H1 (cell line): ENCODE data around the gene WRAP53. TPM values are rescaled to one million over a fixed set of nuclear protein-coding genes. Genes with fewer than 3 reads are reported as not detected.

Source experiments
- CTCF ChIA-PET: fragments of 300-600 bp; sonication (Branson Sonifier 250); formaldehyde crosslinking; loops from one replicate; lab custom pipeline; 2021; ENCODE audit not compliant: partially characterized antibody; lab: Charles Lee
- POLR2A ChIA-PET: fragments of 300-600 bp; sonication (Branson Sonifier 250); formaldehyde crosslinking; loops from one replicate; lab custom pipeline; 2021; ENCODE audit warnings: inconsistent platforms; ENCODE audit not compliant: partially characterized antibody; lab: Charles Lee
- DNase-seq, 2 experiments: peaks; one replicate each; pipeline versions ENCODE4 v3.0.0 to v3.0.0-alpha.2; 2010 to 2022; ENCODE audit warnings: low spot score in 2 of 2, low read depth in 1 of 2, mixed read lengths in 1 of 2
- FAIRE-seq: peaks from 2 replicates; lab custom pipeline; 2011; peaks lifted over from hg19 to GRCh38; lab: Jason Lieb, UNC
- H2AFZ ChIP-seq: 2 replicates; pipeline ENCODE4 v1.8.1; 2012; ENCODE audit warnings: low read length, inconsistent platforms
- H2AK5ac ChIP-seq: 2 replicates; pipeline ENCODE4 v1.6.1; 2013; ENCODE audit warnings: low read depth, low read length
- H2BK120ac ChIP-seq: replicated peaks from 2 replicates; pipeline ENCODE3; 2013; ENCODE audit warnings: low read depth, low read length, inconsistent platforms
- H2BK12ac ChIP-seq: 2 replicates; pipeline ENCODE4 v1.6.1; 2013; ENCODE audit warnings: low read depth, low read length
- H2BK15ac ChIP-seq: 2 replicates; pipeline ENCODE4 v1.6.1; 2013; ENCODE audit warnings: low read length
- H2BK20ac ChIP-seq: 2 replicates; pipeline ENCODE4 v1.6.1; 2013; ENCODE audit warnings: low read length
- H2BK5ac ChIP-seq: 2 replicates; pipeline ENCODE4 v1.6.1; 2013; ENCODE audit warnings: low read depth, low read length
- H3K14ac ChIP-seq: 2 replicates; pipeline ENCODE4 v1.6.1; 2013; ENCODE audit warnings: inconsistent platforms; ENCODE audit not compliant: insufficient read length
- H3K18ac ChIP-seq: 2 replicates; pipeline ENCODE4 v1.6.1; 2013; ENCODE audit warnings: low read length; ENCODE audit errors: extremely low read depth
- H3K23ac ChIP-seq: 2 replicates; pipeline ENCODE4 v1.6.1; 2013; ENCODE audit warnings: inconsistent platforms; ENCODE audit not compliant: insufficient read length
- H3K23me2 ChIP-seq: 2 replicates; pipeline ENCODE4 v1.6.1; 2013; ENCODE audit warnings: low read depth, low read length
- H3K27ac ChIP-seq: 2 replicates; pipeline ENCODE4 v1.6.1; 2011; ENCODE audit warnings: low read depth, low read length, inconsistent platforms
- H3K27me3 ChIP-seq, 4 experiments: replicated peaks in 1 of 4; 1 replicate in 1 of 4; 2 replicates in 3 of 4; pipeline versions ENCODE4 v1.6.1 to v1.8.1; 2011 to 2013; ENCODE audit warnings: low read length in 3 of 4, mild to moderate bottlenecking in 3 of 4, inconsistent platforms in 2 of 4, mixed read lengths in 2 of 4, moderate library complexity in 1 of 4; ENCODE audit not compliant: control insufficient read depth in 3 of 4, insufficient read depth in 3 of 4; ENCODE audit errors: extremely low read depth in 1 of 4
- H3K36me3 ChIP-seq, 4 experiments: 2 replicates each; pipeline versions ENCODE4 v1.6.1 to v1.8.1; 2011 to 2013; ENCODE audit warnings: mild to moderate bottlenecking in 4 of 4, low read length in 3 of 4, moderate library complexity in 2 of 4, control low read depth in 1 of 4, inconsistent platforms in 1 of 4; ENCODE audit not compliant: insufficient read depth in 4 of 4, control insufficient read depth in 2 of 4
- H3K4ac ChIP-seq: replicated peaks from 2 replicates; pipeline ENCODE3; 2013; ENCODE audit warnings: low read length, low read depth, mixed read lengths, inconsistent platforms; ENCODE audit not compliant: insufficient read length
- H3K4me1 ChIP-seq, 4 experiments: replicated peaks in 1 of 4; 1 replicate in 1 of 4; 2 replicates in 3 of 4; pipeline versions ENCODE4 v1.6.1 to v1.8.1; 2011 to 2013; ENCODE audit warnings: low read length in 3 of 4, inconsistent platforms in 2 of 4, mixed read lengths in 1 of 4; ENCODE audit not compliant: insufficient read depth in 4 of 4, control insufficient read depth in 3 of 4
- H3K4me2 ChIP-seq, 2 experiments: 2 replicates each; pipeline versions ENCODE4 v1.6.1 to v1.8.1; 2011 to 2013; ENCODE audit warnings: low read depth in 2 of 2, low read length in 2 of 2, control low read depth in 1 of 2, inconsistent platforms in 1 of 2, mild to moderate bottlenecking in 1 of 2; ENCODE audit not compliant: insufficient read depth in 1 of 2
- H3K4me3 ChIP-seq, 4 experiments: fragments of 200-600, 300-600 bp in 1 of 4; sonication (generic), shearing (Covaris generic), sonication (Bioruptor Twin) in 1 of 4; 2 replicates each; pipeline versions ENCODE4 v1.5.1 to v1.8.1; 2011 to 2016; ENCODE audit warnings: low read length in 4 of 4, low read depth in 3 of 4, control low read depth in 2 of 4, inconsistent platforms in 2 of 4, mild to moderate bottlenecking in 2 of 4, mixed read lengths in 1 of 4, moderate library complexity in 1 of 4; ENCODE audit not compliant: insufficient read depth in 2 of 4; ENCODE audit errors: extremely low read depth in 1 of 4
- H3K56ac ChIP-seq: replicated peaks from 2 replicates; pipeline ENCODE3; 2013; ENCODE audit warnings: low read depth, mild to moderate bottlenecking, mixed read lengths, low read length, inconsistent platforms; ENCODE audit not compliant: insufficient read length
- H3K79me1 ChIP-seq: 2 replicates; pipeline ENCODE4 v1.6.1; 2013; ENCODE audit warnings: low read depth, low read length, control low read depth
- H3K79me2 ChIP-seq, 2 experiments: 2 replicates each; pipeline versions ENCODE4 v1.6.1 to v1.8.1; 2012 to 2013; ENCODE audit warnings: low read length in 2 of 2, mild to moderate bottlenecking in 2 of 2, inconsistent platforms in 1 of 2; ENCODE audit not compliant: insufficient read depth in 2 of 2, control insufficient read depth in 1 of 2
- H3K9ac ChIP-seq, 4 experiments: replicated peaks in 1 of 4; 1 replicate in 1 of 4; 2 replicates in 3 of 4; pipeline versions ENCODE4 v1.6.1 to v1.8.1; 2011 to 2013; ENCODE audit warnings: low read depth in 3 of 4, low read length in 3 of 4, control low read depth in 2 of 4, mild to moderate bottlenecking in 2 of 4, moderate library complexity in 2 of 4, inconsistent platforms in 1 of 4; ENCODE audit errors: extremely low read depth in 1 of 4
- H3K9me3 ChIP-seq, 2 experiments: 2 replicates each; pipeline versions ENCODE4 v1.6.1 to v1.8.1; 2012 to 2013; ENCODE audit warnings: mild to moderate bottlenecking in 2 of 2, moderate library complexity in 2 of 2, control low read depth in 1 of 2, inconsistent platforms in 1 of 2, low read depth in 1 of 2, low read length in 1 of 2, mixed read lengths in 1 of 2; ENCODE audit not compliant: insufficient read depth in 2 of 2
- H4K20me1 ChIP-seq, 2 experiments: replicated peaks in 1 of 2; 2 replicates each; pipeline versions ENCODE3 to v1.8.1; 2011 to 2013; ENCODE audit warnings: inconsistent platforms in 2 of 2, low read length in 2 of 2, mild to moderate bottlenecking in 1 of 2; ENCODE audit not compliant: insufficient read depth in 2 of 2, control insufficient read depth in 1 of 2
- H4K5ac ChIP-seq: 2 replicates; pipeline ENCODE4 v1.6.1; 2013; ENCODE audit warnings: low read length, low read depth, mixed read lengths, inconsistent platforms; ENCODE audit not compliant: insufficient read length
- H4K8ac ChIP-seq: 2 replicates; pipeline ENCODE4 v1.8.0; 2013; ENCODE audit warnings: mild to moderate bottlenecking, moderate library complexity, low read length, inconsistent platforms; ENCODE audit not compliant: insufficient read depth; ENCODE audit errors: extremely low read depth
- H4K91ac ChIP-seq: replicated peaks from 2 replicates; pipeline ENCODE3; 2013; ENCODE audit warnings: low read length, mixed read lengths, inconsistent platforms; ENCODE audit not compliant: insufficient read length
- ASH2L ChIP-seq: fragments of 200-600, 300-600 bp; sonication (generic); IDR thresholded peaks from one replicate; pipeline ENCODE4 v1.7.1; 2017; ENCODE audit warnings: low read length
- CHD2 ChIP-seq: IDR thresholded peaks from 2 replicates; pipeline ENCODE4 v1.6.1; 2012; ENCODE audit warnings: low read length, improper control_type of control experiment
- CTBP2 ChIP-seq: IDR thresholded peaks from 2 replicates; pipeline ENCODE4 v1.7.0; 2011; ENCODE audit warnings: borderline replicate concordance, mild to moderate bottlenecking, moderate library complexity, mixed read lengths, low read length; ENCODE audit not compliant: insufficient read depth, insufficient read length
- GTF2F1 ChIP-seq: IDR thresholded peaks from 2 replicates; pipeline ENCODE4 v1.6.1; 2012; ENCODE audit warnings: low read depth, low read length, improper control_type of control experiment, borderline replicate concordance
- SRF ChIP-seq: IDR thresholded peaks from 2 replicates; pipeline ENCODE4 v1.6.1; 2011; ENCODE audit warnings: mild to moderate bottlenecking, low read depth, low read length, moderate library complexity
- ZNF274 ChIP-seq: IDR thresholded peaks from 2 replicates; pipeline ENCODE4 v1.7.0; 2012; ENCODE audit warnings: low read length, borderline replicate concordance; ENCODE audit errors: extremely low read depth
- WGBS, 2 experiments: shearing (Covaris generic) in 1 of 2; methylation state at CpG; one replicate each; pipeline versions ENCODE4 v1.1.6 to v1.1.7; 2013 to 2015; ENCODE audit warnings: low lambda C conversion rate in 2 of 2, mixed read lengths in 2 of 2, inconsistent platforms in 1 of 2, low coverage in 1 of 2, missing lambda C conversion rate in 1 of 2; ENCODE audit not compliant: insufficient replicate concordance in 2 of 2, insufficient coverage in 1 of 2, insufficient read length in 1 of 2; ENCODE audit errors: extremely low coverage in 1 of 2, missing lambda C conversion rate in 1 of 2; 5-methylcytosine and 5-hydroxymethylcytosine counted together
- long read RNA-seq, 2 experiments: library from RNA in 1 of 2; library from capped mRNA in 1 of 2; stranded (forward); transcript quantifications; one replicate each; pipeline ENCODE4 v2.0.0, GENCODE V29; 2021; ENCODE audit warnings: inconsistent platforms in 1 of 2
- polyA minus RNA-seq, 3 experiments: library from RNA; depleted of rRNA, polyadenylated mRNA; stranded (reverse); fragments of >200 nt; gene quantifications; 1 replicate in 2 of 3; 2 replicates in 1 of 3; pipeline ENCODE4 v1.2.3, GENCODE V29; 2011
- polyA plus RNA-seq, 7 experiments: library from polyadenylated mRNA; depleted of rRNA in 3 of 7; stranded (reverse) in 5 of 7; unstranded in 2 of 7; fragments of >200 nt in 5 of 7; fragments of 200-250 nt in 2 of 7; gene quantifications; 1 replicate in 5 of 7; 2 replicates in 1 of 7; 4 replicates in 1 of 7; pipeline versions ENCODE4 v1.2.1 to v1.2.3, GENCODE V29; 2011 to 2013; ENCODE audit warnings: missing spikeins in 2 of 7, mixed read lengths in 2 of 7
- total RNA-seq: library from RNA; stranded (reverse); fragmentation: NEBNext Ultra II Directional; extraction: Animal tissue kit (Norgen Biotek cat#: 25700); gene quantifications from 2 replicates; pipeline ENCODE4 v1.2.1, GENCODE V29; 2021
- TF ChIP-seq, protein P1 (sequence below): IDR thresholded peaks from 2 replicates; pipeline ENCODE4 v1.6.1; 2012; ENCODE audit warnings: inconsistent platforms

The WRAP53 gene
- total RNA-seq (29.3 and 30.1 TPM in 2 replicates), polyA plus RNA-seq (2011; rRNA removed) (29.2 and 38.4 TPM in 2 replicates), polyA minus RNA-seq (2011; rRNA and poly(A)+ RNA removed) (14.3 and 16.1 TPM in 2 replicates)
- polyA plus RNA-seq (2011; cell fraction: cytosol; rRNA removed) = 24.4 TPM
- 42.9 TPM for polyA plus RNA-seq (2011; cell fraction: nucleus; rRNA removed)
- 23.4 to 35.3 TPM (median 32.4 TPM) in 4 replicates for polyA plus RNA-seq (2012, experiment 1 of 2)
- polyA plus RNA-seq (2012, experiment 2 of 2) = 38.6 TPM
- polyA plus RNA-seq (2013, experiment 1 of 2) = 21.8 TPM
- polyA plus RNA-seq (2013, experiment 2 of 2) = 19.4 TPM
- polyA minus RNA-seq (2011; cell fraction: cytosol; rRNA and poly(A)+ RNA removed) = 12.0 TPM
- 10.0 TPM for polyA minus RNA-seq (2011; cell fraction: nucleus; rRNA and poly(A)+ RNA removed)
- long read RNA-seq, experiment 1, full-length matches to known transcripts = 19 of 46 reads
- long read RNA-seq, experiment 1, partial matches to known transcripts = 21 of 46 reads
- long read RNA-seq, experiment 1, other reads (novel, unspliced or antisense) = 6 of 46 reads
- long read RNA-seq, experiment 2, full-length matches to known transcripts = 36 of 40 reads
- long read RNA-seq, experiment 2, partial matches to known transcripts = 3 of 40 reads
- long read RNA-seq, experiment 2, other reads (novel, unspliced or antisense) = 1 of 40 reads

DNA sequence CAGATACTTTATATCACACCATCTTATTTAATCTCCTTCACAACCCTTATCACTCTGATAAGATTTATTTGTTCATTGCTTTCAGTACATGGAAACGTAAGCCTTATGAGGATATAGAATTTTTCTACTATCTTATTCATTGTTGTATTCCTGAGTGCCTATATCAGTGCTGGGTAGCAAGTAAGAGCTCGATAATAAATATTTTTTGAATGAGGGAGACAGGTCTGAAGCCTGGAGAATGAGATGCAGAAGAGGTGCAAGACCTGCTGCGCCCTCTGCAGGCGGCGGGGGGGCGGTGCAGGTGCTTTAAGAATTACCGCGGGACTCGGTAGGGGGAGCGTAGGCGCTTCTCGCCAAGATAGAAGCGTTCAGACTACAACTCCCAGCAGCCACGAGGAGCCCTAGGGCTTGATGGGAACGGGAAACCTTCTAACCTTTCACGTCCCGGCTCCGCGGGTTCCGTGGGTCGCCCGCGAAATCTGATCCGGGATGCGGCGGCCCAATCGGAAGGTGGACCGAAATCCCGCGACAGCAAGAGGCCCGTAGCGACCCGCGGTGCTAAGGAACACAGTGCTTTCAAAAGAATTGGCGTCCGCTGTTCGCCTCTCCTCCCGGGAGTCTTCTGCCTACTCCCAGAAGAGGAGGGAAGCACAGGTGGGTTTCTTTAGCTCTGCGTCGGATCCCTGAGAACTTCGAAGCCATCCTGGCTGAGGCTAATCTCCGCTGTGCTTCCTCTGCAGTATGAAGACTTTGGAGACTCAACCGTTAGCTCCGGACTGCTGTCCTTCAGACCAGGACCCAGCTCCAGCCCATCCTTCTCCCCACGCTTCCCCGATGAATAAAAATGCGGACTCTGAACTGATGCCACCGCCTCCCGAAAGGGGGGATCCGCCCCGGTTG is at the start of gene WRAP53:
Gene WRAP53 (plus strand): TSS at position 570 of the 900 bp plus-strand sequence. CDS start 172 bp downstream, at position 742.
- POLR2A ChIA-PET = interaction anchor here (0.7 to 58.0 kb wide), 23 partner anchors 8 to 535 kb away, joined by 3 to 2272 read pairs (median 5); partner anchors contain the start of genes ATP1B2, CD68, DNAH2 and EFNB3
- WGBS, 2 experiments = 1% methylated on average over 50 of the region's 51 CpGs; no CpG with 5 or more reads in 1 of the 2 experiments
- TF ChIP-seq CTBP2 (no peak), ASH2L (peak; percentile 49), GTF2F1 (no peak), ZNF274 (no peak), CHD2 (peak; percentile 91), SRF (no peak)
- TF ChIP-seq, protein P1, sequence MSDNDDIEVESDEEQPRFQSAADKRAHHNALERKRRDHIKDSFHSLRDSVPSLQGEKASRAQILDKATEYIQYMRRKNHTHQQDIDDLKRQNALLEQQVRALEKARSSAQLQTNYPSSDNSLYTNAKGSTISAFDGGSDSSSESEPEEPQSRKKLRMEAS = peak; percentile 31

More for the DNA sequence above, at the start of gene WRAP53:
- Histone ChIP-seq H3K4ac (no peak within 1 kb of the TSS), H4K8ac (peak within 1 kb of the TSS; percentile 99; the same call in 1 of the 2 replicates), H4K91ac (peak within 1 kb of the TSS; percentile 22), H2BK12ac (peak within 1 kb of the TSS; percentile 80; the same call in 1 of the 2 replicates), H3K56ac (no peak within 1 kb of the TSS), H3K79me2 (peaks cover 21 to 51% of the 10 kb centered on the region in 2 experiments), H2AFZ (peak within 1 kb of the TSS; percentile 45; the same call in 1 of the 2 replicates), H3K27me3 (no peaks in the 10 kb centered on the region), H3K9me3 (no peaks in the 10 kb centered on the region), H3K14ac (no peak within 1 kb of the TSS), H3K79me1 (peaks cover 13% of the 10 kb centered on the region), H4K20me1 (peaks cover 4 to 9% of the 10 kb centered on the region in 2 experiments), H3K36me3 (peaks cover 0 to 4% (median 0%) of the 10 kb centered on the region in 4 experiments; a peak in 2 of 8 replicates), H3K4me2 (peak within 1 kb of the TSS; percentile 84 to 91), H2BK120ac (no peak within 1 kb of the TSS), H3K4me3 (peak within 1 kb of the TSS; percentile 75 to 100 (median 94)), H4K5ac (peak within 1 kb of the TSS; percentile 17), H2BK20ac (no peak within 1 kb of the TSS), H3K27ac (peak within 1 kb of the TSS; percentile 99), H2AK5ac (peak within 1 kb of the TSS; percentile 95), H3K4me1 (peaks cover 0 to 11% (median 4%) of the 10 kb centered on the region in 4 experiments; a peak in 4 of 7 replicates), H2BK5ac (peak within 1 kb of the TSS; percentile 99), H3K18ac (no peak within 1 kb of the TSS; the same call in 1 of the 2 replicates), H3K23ac (no peak within 1 kb of the TSS), H3K23me2 (peaks cover 16% of the 10 kb centered on the region), H3K9ac (peak within 1 kb of the TSS; percentile 80 to 100 (median 98)), H2BK15ac (no peak within 1 kb of the TSS; the same call in 1 of the 2 replicates)
- FAIRE-seq (peak; percentile 55), DNase-seq (peak; percentile 95 to 99)
- CTCF ChIA-PET = interaction anchor here (0.5 to 11.3 kb wide), 43 partner anchors 13 to 359 kb away, joined by 3 to 199 read pairs (median 5); partner anchors contain the start of genes ATP1B2, CD68, DNAH2 and EFNB3
